CD4-positive, alpha-beta T cell (primary cell): ENCODE data around the gene IQCE. TPM values are rescaled to one million over a fixed set of nuclear protein-coding genes. Genes with fewer than 3 reads are reported as not detected.

Experiments
- ATAC-seq: fragments of 200-7000 bp; cut with Tn5 transposase; one replicate; pipeline ENCODE4 v1.10.0; 2022; ENCODE audit warnings: mild to moderate bottlenecking; ENCODE audit not compliant: poor library complexity
- CTCF ChIA-PET: fragments of 350-600 bp; sonication (Branson Sonifier 250); formaldehyde crosslinking; loops from one replicate; lab custom pipeline; 2021; ENCODE audit warnings: antibody characterized with exemption, inconsistent platforms; lab: Charles Lee
- POLR2A ChIA-PET: fragments of 350-600 bp; sonication (Branson Sonifier 250); formaldehyde crosslinking; loops from one replicate; lab custom pipeline; 2021; ENCODE audit warnings: antibody characterized with exemption, inconsistent platforms; lab: Charles Lee
- DNase-seq, 14 experiments: peaks; one replicate each; pipeline ENCODE4 v3.0.0-alpha.2; 2013 to 2020; ENCODE audit warnings: mixed read lengths in 2 of 14
- H3K27ac ChIP-seq, 2 donors: one replicate each; pipeline versions ENCODE4 v1.5.1 to v1.7.0; 2013; ENCODE audit warnings: low read length in 2 of 2, low read depth in 1 of 2, mild to moderate bottlenecking in 1 of 2
- H3K27me3 ChIP-seq, 2 experiments: 1 replicate in 1 of 2; 2 replicates in 1 of 2; pipeline versions ENCODE4 v1.6.1 to v1.7.0; 2013; ENCODE audit warnings: low read length in 2 of 2, control low read depth in 1 of 2, mild to moderate bottlenecking in 1 of 2, moderate library complexity in 1 of 2; ENCODE audit not compliant: insufficient read depth in 2 of 2, control insufficient read depth in 1 of 2
- H3K36me3 ChIP-seq: one replicate; pipeline ENCODE4 v1.6.1; 2013; ENCODE audit warnings: low read length, control low read depth; ENCODE audit not compliant: insufficient read depth
- H3K4me1 ChIP-seq: one replicate; pipeline ENCODE4 v1.6.1; 2013; ENCODE audit warnings: low read length, control low read depth; ENCODE audit not compliant: insufficient read depth
- H3K4me3 ChIP-seq: one replicate; pipeline ENCODE4 v1.5.1; 2013; ENCODE audit warnings: mild to moderate bottlenecking, low read length, moderate library complexity
- H3K9me3 ChIP-seq, 2 experiments: 1 replicate in 1 of 2; 2 replicates in 1 of 2; pipeline versions ENCODE4 v1.6.1 to v1.7.0; 2013; ENCODE audit warnings: low read length in 2 of 2, mild to moderate bottlenecking in 2 of 2, control low read depth in 1 of 2, moderate library complexity in 1 of 2; ENCODE audit not compliant: control insufficient read depth in 1 of 2, insufficient read depth in 1 of 2
- H3K27ac Mint-ChIP-seq: one replicate; pipeline ENCODE4 v1.8.0; 2020; ENCODE audit warnings: mixed read lengths
- H3K27me3 Mint-ChIP-seq: one replicate; pipeline ENCODE4 v1.8.0; 2021; ENCODE audit warnings: mixed read lengths
- H3K36me3 Mint-ChIP-seq: one replicate; pipeline ENCODE4 v1.8.0; 2021; ENCODE audit warnings: low read depth, mixed read lengths
- H3K4me1 Mint-ChIP-seq: one replicate; pipeline ENCODE4 v1.8.0; 2021; ENCODE audit warnings: low read depth, mixed read lengths
- H3K4me3 Mint-ChIP-seq: one replicate; pipeline ENCODE4 v1.8.0; 2020; ENCODE audit warnings: mild to moderate bottlenecking, mixed read lengths
- H3K9me3 Mint-ChIP-seq: one replicate; pipeline ENCODE4 v1.8.0; 2020; ENCODE audit warnings: mixed read lengths
- CTCF ChIP-seq: fragments of 200-600 bp; IDR thresholded peaks from one replicate; pipeline ENCODE4 v1.8.0; 2022; ENCODE audit warnings: antibody characterized with exemption, mild to moderate bottlenecking
- intact Hi-C, 2 experiments: fragments of 100-400 bp; cut with DNase I in 1 of 2; cut with micrococcal nuclease in 1 of 2; formaldehyde crosslinking; loops; one replicate each; pipeline versions ENCODE4 v1.15.1 to v1.9.0; 2023 to 2025; cut with DNase I, micrococcal nuclease
- total RNA-seq, 174 experiments: library from RNA in 2 of 174; stranded (reverse) in 2 of 174; gene quantifications; one replicate each; pipeline ENCODE4 v1.2.3 and lab custom pipeline; 2021 to 2026

Gene IQCE
- total RNA-seq, 2 experiments from 2014 or later = 4.3 to 5.6 TPM

- Mint-ChIP-seq H3K27ac (no peak overlapping the region), H3K9me3 (no peaks in the 10 kb centered on the region), H3K27me3 (no peaks in the 10 kb centered on the region), H3K36me3 (no peaks in the 10 kb centered on the region), H3K4me1 (peaks cover 8% of the 10 kb centered on the region), H3K4me3 (no peak overlapping the region)
- Histone ChIP-seq H3K27me3 (no peaks in the 10 kb centered on the region), H3K4me3 (no peak overlapping the region), H3K4me1 (peaks cover 13% of the 10 kb centered on the region), H3K27ac (no peak overlapping the region), H3K36me3 (no peaks in the 10 kb centered on the region), H3K9me3 (no peaks in the 10 kb centered on the region)
- intact Hi-C loops = no loop called here
- no peak for TF ChIP-seq CTCF
- CTCF ChIA-PET = no interaction called here
- ATAC-seq (no peak), DNase-seq (no peak)
- POLR2A ChIA-PET = no interaction called here
Measured at GRCh38 chr7:2605608-2606538, 47.1 kb downstream of the IQCE start.

- no peak for TF ChIP-seq CTCF
- H3K27ac Mint-ChIP-seq = no peak overlapping the region
- no peak overlapping the region for H3K4me3 Mint-ChIP-seq
- no peaks in the 10 kb centered on the region for H3K9me3 Mint-ChIP-seq
- ATAC-seq (no peak), DNase-seq (no peak)
- peaks cover 8% of the 10 kb centered on the region for H3K4me1 Mint-ChIP-seq
- peaks cover 13% of the 10 kb centered on the region for H3K4me1 ChIP-seq
- H3K36me3 ChIP-seq = no peaks in the 10 kb centered on the region
- H3K36me3 Mint-ChIP-seq = no peaks in the 10 kb centered on the region
- intact Hi-C loops = no loop called here
- CTCF ChIA-PET = no interaction called here
- H3K9me3 ChIP-seq = no peaks in the 10 kb centered on the region
- H3K27me3 Mint-ChIP-seq = no peaks in the 10 kb centered on the region
- H3K27me3 ChIP-seq = no peaks in the 10 kb centered on the region
- no peak overlapping the region for H3K4me3 ChIP-seq
- POLR2A ChIA-PET = no interaction called here
- H3K27ac ChIP-seq = no peak overlapping the region
Measured at GRCh38 chr7:2606539-2606936, 47.8 kb downstream of the IQCE start.

- intact Hi-C loops = no loop called here
- ChIA-PET CTCF (no interaction called here), POLR2A (no interaction called here)
- no peaks in the 10 kb centered on the region for H3K27me3 Mint-ChIP-seq
- no peak overlapping the region for H3K27ac Mint-ChIP-seq
- H3K27me3 ChIP-seq = no peaks in the 10 kb centered on the region
- H3K36me3 ChIP-seq = no peaks in the 10 kb centered on the region
- DNase-seq (no peak), ATAC-seq (no peak)
- no peaks in the 10 kb centered on the region for H3K9me3 Mint-ChIP-seq
- H3K27ac ChIP-seq = no peak overlapping the region
- no peaks in the 10 kb centered on the region for H3K36me3 Mint-ChIP-seq
- no peak overlapping the region for H3K4me3 Mint-ChIP-seq
- H3K4me1 Mint-ChIP-seq = peaks cover 8% of the 10 kb centered on the region
- H3K4me1 ChIP-seq = peaks cover 13% of the 10 kb centered on the region
- H3K9me3 ChIP-seq = no peaks in the 10 kb centered on the region
- no peak for TF ChIP-seq CTCF
- no peak overlapping the region for H3K4me3 ChIP-seq
Measured at GRCh38 chr7:2607122-2607922, 48.5 kb downstream of the IQCE start.
